Testis (tissue), 2 donors: Measurements from ENCODE around the gene HMCN1.

Source experiments
- CTCF ChIP-seq, 3 experiments: fragments of 450-650 bp in 2 of 3; fragments of 200-600 bp in 1 of 3; sonication (generic) in 1 of 3; IDR thresholded peaks; one replicate each; pipeline ENCODE4 v1.5.1; 2016 to 2019; ENCODE audit warnings: antibody characterized with exemption in 3 of 3, mild to moderate bottlenecking in 2 of 3, moderate library complexity in 1 of 3
- POLR2A ChIP-seq: fragments of 450-650 bp; IDR thresholded peaks from one replicate; pipeline ENCODE4 v1.6.1; 2017; ENCODE audit warnings: antibody characterized with exemption, mild to moderate bottlenecking, moderate library complexity

DNA sequence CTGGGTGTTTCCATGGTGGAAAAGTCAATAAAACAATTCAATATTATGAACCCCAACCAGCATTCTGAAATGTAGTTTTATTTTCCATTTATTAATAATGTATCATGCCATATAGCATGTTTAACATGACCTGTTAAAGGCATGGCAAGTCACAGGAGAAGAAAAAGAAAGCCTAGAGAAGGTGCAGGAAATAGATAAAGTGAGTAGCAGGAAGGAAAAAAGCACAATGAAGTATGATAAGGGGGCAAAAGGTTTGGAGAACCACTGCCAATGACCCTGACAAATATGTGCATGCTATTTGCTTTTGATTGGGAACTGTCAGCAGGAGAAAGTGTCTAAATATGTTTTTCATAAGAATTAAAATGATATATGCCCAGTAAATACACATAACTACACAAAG, 85.6 kb downstream of the HMCN1 start:
- TF ChIP-seq CTCF (IDR thresholded peaks at IDR 0.05) (no peak), POLR2A (no peak)
